NCI-H1417 treated with DMSO at 0.1 percent for 48 hours (cell line): ENCODE data around the gene GOLGA2.
"Not testable (repeated sequence)": the region's sequence is repeated elsewhere in the genome, so short reads cannot be mapped to it uniquely, and the experiment has no call there.

Experiments
- DNase-seq: peaks from one replicate; lab custom pipeline; 2025; lab: John Stamatoyannopoulos, UW

Gene GOLGA2

DNA sequence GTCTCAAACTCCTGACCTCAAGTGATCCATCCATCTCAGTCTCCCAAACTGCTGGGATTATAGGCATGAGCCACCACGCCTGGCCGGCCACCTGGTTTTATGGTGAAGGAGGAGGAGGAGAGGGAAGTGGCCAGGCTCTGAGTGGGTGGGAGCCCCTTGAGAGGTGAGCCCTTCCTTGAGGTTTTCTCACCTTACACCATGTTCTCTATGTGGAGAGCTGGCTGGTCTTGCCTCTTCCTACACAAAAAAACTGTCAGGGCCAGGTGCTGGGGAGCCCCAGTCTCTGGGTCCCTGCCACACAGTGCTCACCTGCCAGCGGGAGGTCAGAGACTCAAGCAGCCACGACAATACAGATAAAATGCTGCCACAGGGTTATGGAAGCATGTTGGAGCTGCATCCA, 18.3 kb upstream of the GOLGA2 start:
- DNase-seq, result no peak

DNA sequence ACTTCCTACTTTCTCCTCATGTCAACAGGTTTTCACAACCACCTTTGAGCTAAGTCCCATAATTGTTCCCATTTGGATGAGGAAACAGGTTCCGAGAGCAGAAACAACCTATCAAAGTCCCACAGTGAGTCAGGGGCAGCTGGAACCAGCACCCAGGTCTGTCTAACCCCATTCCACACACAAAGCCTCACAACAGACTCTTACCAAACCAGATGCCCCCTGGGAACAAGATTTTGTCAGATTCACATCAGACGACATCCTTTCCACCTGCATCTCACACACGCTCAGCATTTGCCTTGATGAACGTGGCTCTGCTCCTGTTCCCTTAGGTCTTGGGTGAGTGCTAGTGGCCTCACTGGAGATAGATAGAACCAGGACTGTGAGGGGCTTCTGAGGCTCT, 17.3 kb upstream of the GOLGA2 start:
- no peak for DNase-seq

DNA sequence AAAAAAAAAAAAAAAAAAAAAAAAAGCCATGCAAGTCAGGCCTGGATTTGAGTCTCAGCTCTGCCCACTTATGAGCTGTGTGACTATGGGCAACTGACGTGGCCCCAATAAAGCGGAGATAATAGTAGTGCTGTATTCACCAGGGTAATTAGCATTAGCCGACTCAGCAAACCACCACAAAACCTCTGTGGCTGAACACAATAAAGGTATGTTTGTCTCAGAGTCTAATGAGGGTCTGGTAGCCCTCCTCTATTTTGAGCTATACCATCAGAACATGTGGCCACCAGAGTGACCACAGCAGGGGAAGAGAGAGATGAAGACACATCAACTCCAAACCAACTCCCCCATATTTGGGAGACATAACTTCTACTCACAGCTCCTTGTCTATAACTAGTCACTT, 16.2 kb upstream of the GOLGA2 start:
- DNase-seq, result no peak

DNA sequence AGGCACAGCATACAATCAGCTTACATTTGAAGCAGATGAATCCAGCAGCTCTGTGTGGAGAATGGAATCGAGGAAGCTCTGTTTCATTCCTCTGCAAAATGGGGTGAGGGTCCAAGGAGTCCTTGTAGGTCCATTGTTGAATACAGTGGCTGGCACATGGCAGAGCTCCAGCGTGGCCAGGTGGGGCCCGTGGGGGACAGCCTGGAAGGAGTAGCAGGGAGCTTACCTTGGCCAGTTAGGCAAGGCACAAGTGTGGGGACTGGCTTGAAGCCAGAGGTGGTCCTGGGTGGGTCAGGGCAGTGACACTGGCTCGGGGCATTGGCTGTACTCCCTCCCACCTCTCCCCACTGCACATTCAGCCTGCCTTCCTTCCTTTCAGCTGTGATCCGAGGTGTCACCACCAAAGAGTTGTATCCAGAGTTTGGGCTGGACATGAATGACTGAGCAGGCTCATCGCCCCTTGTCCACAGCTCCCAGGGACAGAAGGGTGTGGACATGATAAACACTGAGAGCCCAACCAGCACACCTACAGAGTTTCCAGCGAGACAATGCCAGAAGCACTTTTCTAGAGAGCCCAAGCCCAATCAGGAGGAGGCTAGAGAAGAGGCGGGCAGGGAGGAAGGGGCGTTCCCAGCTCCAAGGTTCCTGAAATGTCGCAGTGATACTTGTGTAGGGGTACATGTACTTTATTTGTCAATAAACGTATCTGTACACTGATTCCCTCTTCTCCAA, 12.6 kb upstream of the GOLGA2 start:
- no peak for DNase-seq

DNA sequence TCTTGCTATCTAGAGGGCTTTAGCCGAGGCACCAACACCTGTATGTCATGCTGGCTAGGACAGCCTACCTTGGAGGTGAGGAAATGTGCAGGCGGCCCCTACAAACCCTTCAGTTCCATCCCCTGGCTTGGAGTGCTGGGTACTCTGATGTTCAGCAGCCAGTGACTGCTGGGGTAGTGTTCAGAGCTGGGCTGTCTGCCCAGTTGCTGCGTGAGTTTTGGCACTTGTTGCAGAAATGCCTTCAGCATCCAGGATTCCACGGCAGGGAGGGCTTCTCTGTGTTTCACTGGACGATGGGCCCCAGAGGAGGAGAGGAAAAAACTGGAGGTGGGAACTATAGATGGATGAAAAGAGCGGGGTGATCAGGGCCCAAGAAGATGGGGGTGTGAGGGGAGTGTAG, 10.6 kb upstream of the GOLGA2 start:
- no peak for DNase-seq

DNA sequence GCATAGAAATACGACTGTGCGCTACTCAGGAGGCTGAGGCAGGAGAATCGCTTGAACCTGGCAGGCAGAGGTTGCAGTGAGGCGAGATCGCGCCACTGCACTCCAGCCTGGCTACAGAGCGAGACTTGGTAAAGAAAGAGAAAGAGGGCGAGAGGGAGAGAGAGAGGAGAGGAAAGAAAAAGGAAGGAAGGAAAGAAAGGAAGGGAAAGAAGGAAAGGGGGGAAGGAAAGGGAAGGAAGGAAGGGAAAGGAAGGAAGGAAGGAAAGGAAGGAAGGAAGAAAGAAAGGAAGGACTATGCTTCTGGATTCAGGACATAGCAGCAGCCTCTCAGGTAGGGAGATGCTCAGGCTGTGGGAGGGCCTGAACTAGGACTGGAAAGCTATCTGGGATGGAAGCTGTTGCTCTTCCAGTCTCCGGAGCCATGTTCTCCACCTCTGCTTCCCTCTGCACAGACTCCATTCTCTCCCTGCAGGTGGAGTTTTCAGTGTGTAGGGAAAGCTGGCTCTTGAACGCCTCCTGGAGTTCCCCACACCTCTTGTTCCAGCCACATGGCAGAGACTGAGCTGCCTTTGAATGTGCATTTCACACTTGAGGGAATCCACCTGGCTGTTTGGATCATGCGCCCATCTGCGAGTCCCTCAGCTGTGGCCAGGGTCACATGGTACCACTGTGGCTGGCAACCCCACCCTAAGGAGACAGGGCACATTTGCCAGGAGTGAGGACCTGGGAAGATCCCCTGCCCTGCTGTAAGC, 9.4 kb upstream of the GOLGA2 start:
- no peak for DNase-seq

DNA sequence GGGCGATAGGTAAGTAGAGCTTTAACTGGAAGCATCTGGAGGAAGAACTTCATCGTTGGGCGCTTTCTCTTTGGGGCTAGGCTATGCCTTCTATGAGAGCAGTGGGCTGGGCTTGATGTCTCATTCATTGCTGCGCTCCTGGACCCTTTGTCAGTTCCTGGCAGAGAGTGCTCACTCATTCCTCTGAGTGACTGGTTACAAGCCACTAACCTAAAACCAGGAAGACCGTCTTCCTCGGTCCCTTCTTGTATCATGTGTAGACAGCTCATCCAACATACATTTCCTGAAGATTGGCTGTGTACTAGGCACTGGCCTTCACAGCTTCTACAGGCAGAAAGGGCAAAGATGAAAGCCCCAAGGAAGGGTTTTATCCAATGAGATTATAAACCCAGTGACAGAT, 6.7 kb upstream of the GOLGA2 start:
- no peak for DNase-seq

DNA sequence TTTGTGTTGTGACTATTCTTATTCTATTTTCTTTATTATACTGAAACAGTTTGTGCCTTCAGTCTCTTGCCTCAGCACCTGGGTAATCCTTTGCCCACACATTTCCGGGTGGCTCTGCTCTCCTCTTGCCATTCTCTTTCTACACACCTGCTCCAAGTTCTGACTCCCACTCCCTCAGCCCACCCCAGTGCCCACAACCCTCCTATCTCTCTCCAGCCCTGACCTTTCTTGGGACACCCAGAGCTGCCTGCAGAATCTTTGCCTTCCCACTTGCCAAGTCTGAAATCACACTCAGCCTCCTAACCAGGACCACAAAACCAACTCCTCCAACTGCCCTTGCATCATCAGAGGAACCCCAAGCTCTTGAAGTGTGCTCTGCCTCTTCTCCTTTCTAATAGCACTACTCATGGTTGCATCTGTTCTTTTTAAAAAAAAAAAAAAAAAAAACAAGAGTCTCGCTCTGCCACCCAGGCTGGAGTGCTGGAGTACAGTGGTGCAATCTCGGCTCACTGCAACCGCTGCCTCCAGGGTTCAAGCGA, 4.3 kb upstream of the GOLGA2 start:
- DNase-seq, result no peak

DNA sequence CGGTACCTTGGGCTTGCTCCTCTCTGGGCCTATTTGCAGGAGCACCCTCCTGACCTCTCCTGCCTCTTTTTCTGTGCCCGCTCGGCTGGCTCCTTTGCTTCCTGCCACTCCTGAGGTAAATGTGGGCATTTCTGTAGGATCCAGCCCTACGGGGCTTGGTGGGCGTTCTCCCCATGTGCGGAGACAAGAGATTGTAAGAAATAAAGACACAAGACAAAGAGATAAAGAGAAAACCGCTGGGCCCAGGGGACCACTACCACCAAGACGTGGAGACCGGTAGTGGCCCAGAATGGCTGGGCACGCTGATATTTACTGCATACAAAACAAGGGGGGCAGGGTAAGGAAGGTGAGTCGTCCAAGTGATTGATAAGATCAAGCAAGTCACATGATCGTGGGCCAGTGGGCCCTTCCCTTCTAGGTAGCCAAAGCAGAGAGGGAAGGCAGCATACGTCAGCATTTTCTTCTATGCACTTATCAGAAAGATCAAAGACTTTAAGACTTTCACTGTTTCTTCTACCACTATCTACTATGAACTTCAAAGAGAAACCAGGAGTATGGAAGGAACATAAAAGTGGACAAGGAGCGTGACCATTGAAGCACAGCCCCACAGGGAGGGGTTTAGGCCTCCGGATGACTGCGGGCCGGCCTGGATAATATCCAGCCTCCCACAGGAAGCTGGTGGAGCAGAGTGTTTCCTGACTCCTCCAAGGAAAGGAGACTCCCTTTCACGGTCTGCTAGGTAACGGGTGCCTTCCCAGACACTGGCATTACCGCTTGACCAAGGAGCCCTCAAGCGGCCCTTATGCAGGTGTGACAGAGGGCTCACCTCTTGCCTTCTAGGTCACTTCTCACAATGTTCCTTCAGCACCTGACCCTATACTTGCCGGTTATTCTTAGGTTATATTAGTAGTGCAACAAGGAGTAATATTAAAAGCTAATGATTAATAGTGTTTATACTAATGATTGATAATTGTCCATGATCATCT, 3.6 kb upstream of the GOLGA2 start:
- not testable (repeated sequence) for DNase-seq

DNA sequence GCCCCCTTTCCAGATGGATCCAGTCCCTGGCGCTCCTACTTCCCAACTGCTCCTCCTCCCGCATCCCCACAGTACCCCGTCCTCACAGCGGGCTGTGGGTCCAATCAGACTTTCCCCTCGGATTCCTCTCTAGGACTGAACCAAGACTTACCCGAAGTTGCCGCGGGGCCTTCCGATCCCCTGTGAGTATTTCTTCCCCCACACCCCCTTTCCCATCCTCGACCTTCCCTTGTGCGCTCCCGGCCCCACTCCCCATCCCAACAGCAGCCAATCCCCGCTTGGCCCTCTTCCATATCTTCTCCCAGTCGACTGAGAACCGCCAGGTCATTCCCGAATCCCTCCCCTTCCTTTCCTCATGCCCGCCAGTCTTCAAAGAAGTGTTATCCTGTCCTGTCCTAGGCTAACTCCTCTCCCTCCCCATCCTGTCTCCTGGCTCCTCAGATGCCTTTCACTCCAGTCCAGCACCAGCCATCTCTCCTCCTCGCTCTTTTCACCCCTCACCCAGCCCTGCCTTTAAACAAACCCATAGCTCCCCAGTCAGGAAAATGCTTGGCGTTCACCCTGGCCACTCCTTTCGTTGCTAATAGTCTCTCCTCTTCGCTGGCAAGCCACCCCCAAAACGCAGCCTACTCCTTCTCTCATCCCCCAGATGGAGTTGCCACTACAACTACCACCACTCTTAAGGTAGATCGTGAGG, 915 bp upstream of the GOLGA2 start:
- DNase-seq, result no peak

DNA sequence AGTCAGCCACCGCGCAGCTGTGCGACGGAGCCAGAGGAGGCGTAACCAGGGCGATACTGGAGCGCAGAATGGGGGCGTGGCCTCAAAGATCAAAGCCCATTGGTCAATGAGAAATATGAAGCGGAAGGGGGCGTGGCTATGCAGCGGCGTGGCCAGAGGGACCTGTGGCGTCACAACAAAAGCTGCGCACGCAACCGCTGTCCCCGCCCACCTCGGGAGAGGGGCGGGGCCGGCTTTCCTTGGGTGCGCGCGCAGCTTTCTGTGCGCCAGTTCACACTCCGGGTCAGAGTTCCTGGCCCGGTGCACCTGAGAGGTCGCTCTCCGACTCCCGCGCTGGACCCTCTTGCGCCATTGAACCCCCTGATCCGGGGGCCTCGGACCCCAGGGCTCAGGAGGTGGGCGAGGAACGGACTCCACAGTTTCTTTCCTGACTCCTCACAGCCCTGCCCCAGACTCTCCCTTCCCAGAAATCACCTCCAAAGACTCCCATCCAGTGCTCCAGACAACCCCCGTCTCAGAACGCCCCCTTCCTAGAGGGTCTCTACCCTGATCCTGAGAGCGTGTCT, 284 bp upstream of the GOLGA2 start, which contains the start of gene SWI5:
Gene SWI5 (plus strand): TSS at position 269 of the 566 bp plus-strand sequence.
- DNase-seq, result peak; percentile 99

DNA sequence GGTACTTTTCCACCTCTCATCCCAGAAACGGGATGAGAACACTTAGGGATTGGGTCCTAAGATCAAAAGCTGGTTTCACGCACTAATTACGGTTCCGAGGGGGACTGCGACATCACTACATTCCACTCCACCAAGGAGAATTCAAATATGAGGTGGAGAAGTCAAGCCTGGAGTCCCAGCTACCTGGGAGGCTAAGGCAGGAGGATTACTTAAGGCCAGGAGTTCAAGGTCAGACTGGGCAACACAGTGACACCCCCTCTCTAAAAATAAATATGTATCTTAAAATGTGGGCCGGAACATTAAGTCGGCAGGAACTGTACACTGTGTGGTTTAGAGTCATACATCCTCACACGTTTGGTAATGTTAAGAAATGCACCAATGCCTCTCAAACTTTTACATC, 1.6 kb downstream of the GOLGA2 start:
- DNase-seq, result no peak

DNA sequence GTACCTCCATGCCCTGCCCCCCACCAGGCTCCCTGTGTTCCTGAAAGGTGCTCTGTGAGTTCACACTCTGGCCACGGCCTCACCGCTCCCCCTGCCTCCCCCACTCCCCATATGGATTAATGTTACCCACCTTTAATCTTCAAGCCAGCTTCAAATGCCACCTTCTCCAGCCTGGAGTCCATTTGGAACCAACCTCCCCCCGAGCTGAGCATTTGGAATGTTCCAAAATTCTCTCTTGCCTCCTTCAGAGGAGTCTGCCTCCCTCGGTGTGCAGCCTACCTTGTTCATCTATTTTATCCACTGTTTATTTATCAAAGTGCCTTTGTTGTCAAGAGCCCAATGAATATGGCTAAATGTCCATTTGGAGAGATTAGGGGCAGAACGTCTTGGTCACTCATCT, 4.3 kb downstream of the GOLGA2 start:
- DNase-seq, result no peak

DNA sequence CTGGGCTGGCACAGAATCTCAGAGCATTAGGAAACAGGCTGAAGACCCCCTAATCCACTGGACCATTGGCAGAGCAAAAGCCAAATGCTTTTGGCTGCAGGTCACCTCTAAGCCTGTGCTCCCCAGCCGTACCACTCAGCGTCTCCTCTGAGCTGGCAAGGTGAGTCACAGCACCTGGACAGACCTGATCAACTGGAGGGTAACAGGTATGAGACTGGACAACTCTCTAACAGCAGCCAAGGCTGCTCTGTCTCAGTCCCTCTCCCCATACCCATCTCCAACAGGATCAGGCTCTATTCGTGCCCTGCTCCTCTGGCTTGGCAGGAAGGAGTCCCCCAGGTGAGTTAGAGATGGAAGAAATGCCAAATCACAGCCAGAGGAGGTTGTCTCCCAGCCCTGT, 4.7 kb downstream of the GOLGA2 start:
- DNase-seq, result no peak

DNA sequence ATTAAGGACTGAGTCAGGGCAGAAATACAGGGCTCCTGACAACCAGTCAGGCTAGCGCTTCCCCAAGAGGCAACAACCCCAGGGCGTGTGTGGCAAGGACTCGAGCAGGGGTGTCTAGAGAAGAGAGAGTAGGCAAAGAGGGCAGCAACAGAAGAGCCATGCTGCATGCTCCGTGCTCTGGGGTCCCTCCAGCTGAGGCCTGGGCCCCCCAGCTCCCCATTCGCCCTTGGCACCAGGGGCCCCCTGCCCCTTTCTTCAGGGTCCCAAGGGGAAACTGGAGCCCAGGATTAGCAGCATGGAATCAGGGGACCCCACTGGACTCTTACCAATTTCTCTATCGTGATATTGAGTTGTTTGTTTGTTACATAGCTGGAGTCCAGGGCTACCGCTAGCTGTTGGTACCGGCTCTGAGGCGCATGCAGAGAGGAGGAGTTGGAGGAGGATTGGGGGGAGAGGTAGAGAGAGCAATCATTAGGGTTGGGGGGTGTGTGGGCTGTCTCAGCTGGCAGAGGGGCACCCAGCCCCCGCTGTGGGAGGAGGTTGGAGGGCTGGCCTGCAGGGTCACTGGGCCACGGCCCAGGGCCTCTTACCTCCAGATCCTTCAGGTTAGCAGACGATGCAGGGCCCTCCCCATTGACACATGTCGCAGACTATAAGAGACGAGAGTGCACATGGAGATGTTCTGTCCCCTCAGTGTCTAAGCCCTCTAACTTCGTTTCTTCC, 8.8 kb downstream of the GOLGA2 start:
- DNase-seq, result no peak

DNA sequence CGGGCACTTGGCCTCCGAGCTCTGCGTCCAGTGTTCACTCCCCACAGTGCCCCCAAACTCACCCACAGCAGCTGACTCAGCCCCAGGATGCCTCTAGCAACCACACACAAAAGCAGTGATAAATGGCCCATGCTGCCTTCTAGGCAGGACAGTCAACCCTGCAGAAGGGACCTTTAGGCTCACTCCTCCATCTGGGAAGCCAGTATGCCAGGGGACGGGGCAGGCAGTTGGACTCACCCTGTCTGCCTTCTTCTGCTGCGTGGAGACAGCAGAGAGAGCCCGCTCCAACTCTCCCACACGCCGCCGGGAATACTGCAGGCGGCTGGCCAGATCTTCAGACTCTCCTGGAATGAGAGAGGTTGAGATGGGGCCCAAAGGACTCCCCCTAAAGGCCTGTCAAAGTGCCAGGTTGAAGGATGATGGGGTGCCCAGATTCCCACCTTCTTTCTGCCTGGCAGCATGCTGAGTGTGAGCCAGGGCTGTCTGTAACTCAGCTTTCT, 10.4 kb downstream of the GOLGA2 start:
- DNase-seq, result no peak

DNA sequence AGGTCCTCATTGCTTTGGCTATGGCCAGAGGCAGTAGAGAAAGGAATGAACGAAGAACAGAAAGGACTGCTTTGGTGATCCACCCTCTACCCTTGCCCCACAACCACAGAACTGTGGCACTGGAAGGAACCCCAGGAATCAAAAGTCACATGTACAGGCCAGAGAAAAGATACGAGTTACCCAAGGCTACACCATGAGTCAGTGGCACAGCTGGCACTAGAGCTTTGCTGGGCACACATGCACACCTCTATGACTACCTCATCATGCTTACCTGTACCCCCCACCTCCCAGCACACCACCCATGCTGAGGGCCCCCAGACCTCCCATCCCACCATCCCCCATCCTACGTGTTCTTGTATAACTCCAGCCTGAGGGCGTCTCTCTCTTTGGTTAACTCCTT, 13.1 kb downstream of the GOLGA2 start:
- DNase-seq, result no peak

DNA sequence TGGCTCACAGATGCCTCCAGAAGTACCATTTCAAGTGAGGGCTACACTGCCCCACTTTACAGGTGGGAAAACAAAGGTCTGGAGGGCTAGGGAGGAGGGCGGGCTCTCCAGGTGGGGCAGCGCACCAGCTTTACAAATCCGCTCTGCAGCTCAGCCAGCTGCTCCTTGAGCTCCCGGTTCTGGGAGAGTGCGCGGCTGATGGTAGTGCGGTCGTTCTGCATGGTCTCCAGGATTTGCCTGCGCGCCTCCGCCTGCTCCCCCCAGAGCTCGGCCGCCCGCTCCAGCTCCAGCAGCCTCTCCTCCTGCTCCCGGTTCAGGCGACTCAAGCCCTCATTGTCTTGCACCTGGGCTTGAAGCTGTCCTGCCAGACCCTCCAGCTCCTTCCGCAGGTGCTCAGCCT, 15.5 kb downstream of the GOLGA2 start:
- no peak for DNase-seq

DNA sequence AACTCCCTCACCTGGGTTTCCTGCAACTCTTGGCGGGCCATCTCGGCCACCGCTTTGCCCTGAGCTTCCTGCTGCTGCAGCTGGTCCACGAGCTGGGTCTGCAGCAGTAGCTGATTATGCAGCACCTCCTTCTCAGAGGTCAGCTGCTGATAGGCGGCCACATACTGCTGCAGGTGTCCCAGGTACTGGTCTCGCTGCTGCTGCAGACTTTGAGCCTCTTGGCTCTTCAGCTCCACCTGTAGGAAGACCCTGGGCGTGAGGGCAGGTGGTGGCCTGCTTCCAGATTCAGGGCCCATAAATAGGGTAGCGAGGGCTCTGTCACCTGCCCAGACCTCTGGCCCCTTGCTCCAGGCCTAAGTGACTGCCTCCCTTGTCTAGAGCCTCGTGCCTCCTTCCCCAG, 16.7 kb downstream of the GOLGA2 start:
- no peak for DNase-seq

DNA sequence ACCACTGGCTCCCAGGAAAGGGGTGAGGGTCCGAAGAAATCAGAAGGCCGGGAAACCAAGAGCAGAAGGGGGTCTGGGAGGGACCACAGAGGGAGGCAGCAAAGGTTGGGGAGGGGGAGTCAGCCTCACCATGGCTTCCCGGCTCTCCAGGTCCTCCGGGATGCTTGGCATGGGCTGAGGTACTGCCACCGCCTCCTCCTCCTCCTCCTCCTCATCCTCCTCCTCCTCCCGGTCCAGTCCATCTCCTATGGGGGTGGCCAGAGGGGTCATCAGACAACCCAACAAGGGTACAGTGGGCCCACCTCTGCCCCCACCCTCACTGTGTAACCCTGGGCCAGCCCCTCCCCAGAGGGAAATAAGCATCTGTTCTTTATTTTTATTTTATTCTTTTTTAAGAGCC, 17.5 kb downstream of the GOLGA2 start:
- DNase-seq, result no peak
